Renal pelvis (tissue), 4 donors: Measurements from ENCODE around the gene SYNCRIP. TPM values are rescaled to one million over a fixed set of nuclear protein-coding genes. Genes with fewer than 3 reads are reported as not detected.
"Not testable (repeated sequence)": the region's sequence is repeated elsewhere in the genome, so short reads cannot be mapped to it uniquely, and the experiment has no call there.

Experiments used
- DNase-seq: peaks from one replicate; pipeline ENCODE4 v3.0.0-alpha.2; 2013
- polyA plus RNA-seq, 3 donors: library from polyadenylated mRNA; unstranded; fragments of 120-200 nt; gene quantifications; one replicate each; pipeline ENCODE4 v1.2.1, GENCODE V29; 2013; ENCODE audit not compliant: insufficient read length in 3 of 3

The SYNCRIP gene
- polyA plus RNA-seq, 3 donors, result 155 to 166 (median 161) TPM

- DNase-seq, result no peak
Measured at GRCh38 chr6:85610182-85610895, 32.3 kb downstream of the SYNCRIP start.

GRCh38 chr6:85602100-85602499 lies 40.6 kb downstream of the SYNCRIP start:
- no peak for DNase-seq

- DNase-seq, result no peak
Measured at GRCh38 chr6:85600713-85601313, 41.9 kb downstream of the SYNCRIP start.

- DNase-seq, result peak; percentile 17
Measured at GRCh38 chr6:85594197-85594930, 48.3 kb downstream of the SYNCRIP start.

- DNase-seq, result peak; percentile 92
Measured at GRCh38 chr6:85593438-85594196, 49.1 kb downstream of the SYNCRIP start, which contains the start of gene SNX14. SNX14 (minus strand) TSS chr6:85593858; CDS start chr6:85593718, 140 bp downstream.

- no peak for DNase-seq
Measured at GRCh38 chr6:85592033-85592432, 50.7 kb downstream of the SYNCRIP start.

- DNase-seq, result no peak
Measured at GRCh38 chr6:85591207-85591606, 51.5 kb downstream of the SYNCRIP start.

- no peak for DNase-seq
Measured at GRCh38 chr6:85585741-85586140, 56.9 kb downstream of the SYNCRIP start.

- not testable (repeated sequence) for DNase-seq
Measured at GRCh38 chr6:85582832-85583231, 59.9 kb downstream of the SYNCRIP start.

GRCh38 chr6:85581572-85581971 lies 61.1 kb downstream of the SYNCRIP start:
- no peak for DNase-seq

- DNase-seq, result no peak
Measured at GRCh38 chr6:85580878-85581267, 61.8 kb downstream of the SYNCRIP start.

GRCh38 chr6:85580118-85580877 lies 62.4 kb downstream of the SYNCRIP start:
- no peak for DNase-seq

- DNase-seq, result no peak
Measured at GRCh38 chr6:85579581-85579980, 63.1 kb downstream of the SYNCRIP start.

GRCh38 chr6:85576476-85576875 lies 66.2 kb downstream of the SYNCRIP start:
- peak; percentile 5 for DNase-seq

GRCh38 chr6:85574932-85575598 lies 67.6 kb downstream of the SYNCRIP start:
- DNase-seq, result no peak

GRCh38 chr6:85569323-85569722 lies 73.4 kb downstream of the SYNCRIP start:
- DNase-seq, result no peak

- no peak for DNase-seq
Measured at GRCh38 chr6:85568411-85568810, 74.3 kb downstream of the SYNCRIP start.

GRCh38 chr6:85565736-85566135 lies 77.0 kb downstream of the SYNCRIP start:
- DNase-seq, result no peak

GRCh38 chr6:85564223-85564622 lies 78.5 kb downstream of the SYNCRIP start:
- not testable (repeated sequence) for DNase-seq
